HepG2 (cell line): ENCODE data around the gene AGXT. TPM values are rescaled to one million over a fixed set of nuclear protein-coding genes. Genes with fewer than 3 reads are reported as not detected.

ENCODE experiments used
- ATAC-seq: fragments of 200-7000 bp; cut with Tn5 transposase; 3 replicates; pipeline ENCODE4 v1.9.1; 2020; ENCODE audit warnings: mild to moderate bottlenecking, moderate library complexity
- BruUV-seq: library from RNA; stranded (reverse); fragments of 400-500 nt; replicated peaks from 2 replicates; lab custom pipeline; 2021; lab: Mats Ljungman, UMichigan
- CTCF ChIA-PET: fragments of 300-600 bp; formaldehyde crosslinking; extraction: SDS; loops from one replicate; lab custom pipeline; 2021; ENCODE audit warnings: low total read pairs, inconsistent platforms, low intra/inter-chr PET ratio; lab: Yijun Ruan, JAX
- POLR2A ChIA-PET: fragments of 350-600 bp; sonication (Branson Sonifier 250); formaldehyde crosslinking; loops from one replicate; lab custom pipeline; 2020; ENCODE audit warnings: antibody characterized with exemption, inconsistent platforms; lab: Yijun Ruan, JAX
- DNase-seq: peaks from one replicate; pipeline ENCODE4 v3.0.0-alpha.2; 2015; ENCODE audit warnings: low spot score
- FAIRE-seq: peaks from 3 replicates; lab custom pipeline; 2011; peaks lifted over from hg19 to GRCh38; lab: Jason Lieb, UNC
- H2AFZ ChIP-seq: one replicate; pipeline ENCODE4 v1.6.1; 2011; ENCODE audit warnings: low read length, inconsistent platforms
- H3K27ac ChIP-seq: fragments of 300-600 bp; 3 replicates; pipeline ENCODE4 v1.8.0; 2011; ENCODE audit warnings: mixed run types, mild to moderate bottlenecking, mixed read lengths, low read length, inconsistent platforms; ENCODE audit not compliant: insufficient read depth; ENCODE audit errors: extremely low read length
- H3K27me3 ChIP-seq, 2 experiments: fragments of 200-600 bp in 1 of 2; 2 replicates in 1 of 2; 3 replicates in 1 of 2; pipeline versions ENCODE4 v1.6.0 to v1.8.0; 2011; ENCODE audit warnings: low read length in 2 of 2, mild to moderate bottlenecking in 2 of 2, moderate library complexity in 2 of 2, inconsistent platforms in 1 of 2; ENCODE audit not compliant: insufficient read depth in 2 of 2, control insufficient read depth in 1 of 2
- H3K36me3 ChIP-seq, 2 experiments: fragments of 200-600 bp in 1 of 2; replicated peaks in 1 of 2; 2 replicates in 1 of 2; 3 replicates in 1 of 2; pipeline versions ENCODE4 v1.5.1 to v1.8.0; 2011; ENCODE audit warnings: low read length in 2 of 2, inconsistent platforms in 1 of 2; ENCODE audit not compliant: insufficient read depth in 2 of 2, control insufficient read depth in 1 of 2
- H3K4me1 ChIP-seq: 2 replicates; pipeline ENCODE4 v1.5.1; 2012; ENCODE audit warnings: low read length, inconsistent platforms; ENCODE audit not compliant: insufficient read depth
- H3K4me2 ChIP-seq: 2 replicates; pipeline ENCODE4 v1.6.0; 2011; ENCODE audit warnings: low read depth, low read length, inconsistent platforms
- H3K4me3 ChIP-seq, 3 experiments: fragments of 200-600 bp in 1 of 3; sonication (generic), shearing (Covaris generic) in 1 of 3; replicated peaks in 1 of 3; 2 replicates each; pipeline ENCODE4 v1.5.1; 2011 to 2016; ENCODE audit warnings: low read length in 3 of 3, inconsistent platforms in 2 of 3, low read depth in 2 of 3, mild to moderate bottlenecking in 2 of 3, control low read depth in 1 of 3, mixed read lengths in 1 of 3; ENCODE audit not compliant: insufficient read depth in 1 of 3
- H3K79me2 ChIP-seq: one replicate; pipeline ENCODE4 v1.6.1; 2011; ENCODE audit warnings: low read length, inconsistent platforms; ENCODE audit not compliant: insufficient read depth
- H3K9ac ChIP-seq: 2 replicates; pipeline ENCODE4 v1.6.0; 2011; ENCODE audit warnings: mild to moderate bottlenecking, low read depth, low read length, inconsistent platforms; ENCODE audit not compliant: insufficient read depth
- H3K9me3 ChIP-seq: 2 replicates; pipeline ENCODE4 v1.5.1; 2012; ENCODE audit warnings: mild to moderate bottlenecking, low read length
- H4K20me1 ChIP-seq: 2 replicates; pipeline ENCODE4 v1.6.0; 2011; ENCODE audit warnings: inconsistent platforms, mild to moderate bottlenecking, low read length, moderate library complexity; ENCODE audit not compliant: insufficient read depth
- FOXK1 ChIP-seq: sonication (generic); formaldehyde crosslinking; IDR thresholded peaks from 2 replicates; pipeline ENCODE4 v1.4.0; 2020; ENCODE audit warnings: low read depth, missing genetic modification reagents, borderline replicate concordance
- HDAC1 ChIP-seq: sonication (generic); formaldehyde crosslinking; IDR thresholded peaks from 2 replicates; pipeline ENCODE4 v1.5.1; 2020; ENCODE audit warnings: mild to moderate bottlenecking, missing genetic modification reagents
- HNRNPL ChIP-seq: fragments of 200-400 bp; formaldehyde crosslinking; IDR thresholded peaks from 2 replicates; pipeline ENCODE4 v1.6.1; 2017; ENCODE audit warnings: mild to moderate bottlenecking, low read depth, low read length
- MAZ ChIP-seq, 2 experiments: sonication (generic) in 1 of 2; formaldehyde crosslinking in 1 of 2; IDR thresholded peaks; 2 replicates each; pipeline versions ENCODE4 v1.5.0 to v1.6.1; 2012 to 2020; ENCODE audit warnings: low read depth in 2 of 2, mild to moderate bottlenecking in 2 of 2, borderline replicate concordance in 1 of 2, improper control_type of control experiment in 1 of 2, low read length in 1 of 2, missing genetic modification reagents in 1 of 2, moderate library complexity in 1 of 2
- SNRNP70 ChIP-seq: fragments of 200-400 bp; formaldehyde crosslinking; IDR thresholded peaks from 2 replicates; pipeline ENCODE4 v1.6.1; 2017; ENCODE audit warnings: mild to moderate bottlenecking, low read depth, low read length, moderate library complexity
- TAF1 ChIP-seq: sonication (generic); formaldehyde crosslinking; IDR thresholded peaks from 2 replicates; pipeline ENCODE4 v1.4.0; 2020; ENCODE audit warnings: missing genetic modification reagents
- TCF12 ChIP-seq, 2 experiments: fragments of 450-650 bp in 1 of 2; sonication (generic) in 1 of 2; formaldehyde crosslinking in 1 of 2; IDR thresholded peaks; 2 replicates each; pipeline versions ENCODE4 v1.6.1 to v1.8.0; 2017 to 2022; ENCODE audit warnings: antibody characterized with exemption in 1 of 2, mild to moderate bottlenecking in 1 of 2, missing genetic modification reagents in 1 of 2, moderate library complexity in 1 of 2
- ZNF703 ChIP-seq: sonication (generic); formaldehyde crosslinking; IDR thresholded peaks from 2 replicates; pipeline ENCODE4 v1.5.1; 2020; ENCODE audit warnings: missing genetic modification reagents, mild to moderate bottlenecking, moderate library complexity, borderline replicate concordance
- ZNF850 ChIP-seq: sonication (generic); formaldehyde crosslinking; conservative IDR thresholded peaks from 2 replicates; pipeline ENCODE4 v1.9.0; 2021; ENCODE audit warnings: mild to moderate bottlenecking, missing genetic modification reagents
- WGBS: methylation state at CpG from one replicate; pipeline ENCODE4 v1.1.6; 2017; ENCODE audit warnings: low lambda C conversion rate; 5-methylcytosine and 5-hydroxymethylcytosine counted together
- in situ Hi-C: cut with HindIII; loops from 2 replicates; pipeline ENCODE4 v1.10.0; 2017; ENCODE audit warnings: low pct_unique_long_range_greater_than_20kb; ENCODE audit not compliant: extremely low pct_ligation_motif_present
- intact Hi-C: fragments of 100-400 bp; cut with micrococcal nuclease; formaldehyde crosslinking; loops from one replicate; pipeline ENCODE4 v1.10.0; 2022; ENCODE audit not compliant: unreplicated experiment
- polyA plus RNA-seq, 8 experiments: library from polyadenylated mRNA; depleted of rRNA in 3 of 8; stranded (reverse) in 7 of 8; unstranded in 1 of 8; fragments of >200 nt; fragmentation: Illumina TruSeq in 4 of 8; extraction: Trizol in 4 of 8; gene quantifications; 2 replicates each; pipeline versions ENCODE4 v1.2.1 to v1.2.3, GENCODE V29; 2011 to 2016; ENCODE audit warnings: low read depth in 4 of 8, missing spikeins in 1 of 8, mixed read lengths in 1 of 8; ENCODE audit not compliant: insufficient read depth in 1 of 8
- total RNA-seq, 5 experiments: library from RNA; depleted of rRNA; stranded (reverse); fragments of >200 nt; fragmentation: Illumina TruSeq; extraction: Trizol; gene quantifications; 2 replicates each; pipeline ENCODE4 v1.2.3, GENCODE V29; 2016; ENCODE audit warnings: low read depth in 1 of 5
- TF ChIP-seq, protein P1 (sequence below): sonication (generic); formaldehyde crosslinking; IDR thresholded peaks from 2 replicates; pipeline ENCODE4 v1.4.0; 2020; ENCODE audit warnings: mild to moderate bottlenecking, missing genetic modification reagents
- TF ChIP-seq, protein P2 (sequence below): sonication (generic); formaldehyde crosslinking; IDR thresholded peaks from 2 replicates; pipeline ENCODE4 v1.4.0; 2020; ENCODE audit warnings: missing genetic modification reagents
- TF ChIP-seq, protein P3 (sequence below): sonication (generic); formaldehyde crosslinking; IDR thresholded peaks from 2 replicates; pipeline ENCODE4 v1.5.0; 2020; ENCODE audit warnings: mild to moderate bottlenecking, missing genetic modification reagents, moderate library complexity
- TF ChIP-seq, protein P4 (sequence below): sonication (generic); formaldehyde crosslinking; IDR thresholded peaks from 2 replicates; pipeline ENCODE4 v1.4.0; 2020; ENCODE audit warnings: mild to moderate bottlenecking, missing genetic modification reagents
- TF ChIP-seq, protein P5 (sequence below): sonication (generic); formaldehyde crosslinking; IDR thresholded peaks from 2 replicates; pipeline ENCODE4 v1.4.0; 2020; ENCODE audit warnings: missing genetic modification reagents, mild to moderate bottlenecking, borderline replicate concordance

AGXT gene
- total and polyA plus RNA-seq, 2 of the 13 experiments (the other 11 are each of a cell fraction or from before 2014, with no cell fraction given): 41.9 to 96.1 TPM

DNA sequence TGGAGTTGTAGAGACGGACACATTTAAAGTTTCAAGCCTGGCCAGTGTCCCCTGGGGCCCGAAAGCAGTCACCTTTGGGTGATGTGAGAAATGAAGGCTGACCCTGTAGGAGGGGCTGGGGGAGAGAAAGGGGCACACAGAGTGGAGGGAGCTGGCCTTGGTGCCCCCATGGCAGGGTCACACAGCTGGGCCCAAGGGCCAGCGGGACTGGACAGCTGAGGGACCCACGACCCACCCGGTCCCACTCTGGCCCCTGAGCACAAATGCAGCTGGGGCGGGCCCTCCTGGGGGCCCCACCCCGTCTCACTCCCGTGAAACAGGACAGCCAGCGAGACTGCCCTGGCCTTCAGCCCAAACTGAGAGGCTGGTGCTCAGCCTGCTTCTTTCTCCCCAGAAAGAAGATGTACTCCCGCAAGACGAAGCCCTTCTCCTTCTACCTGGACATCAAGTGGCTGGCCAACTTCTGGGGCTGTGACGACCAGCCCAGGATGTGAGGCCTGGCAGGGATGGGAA, 6.1 kb downstream of the AGXT start (continued):
- TF ChIP-seq, protein P1, sequence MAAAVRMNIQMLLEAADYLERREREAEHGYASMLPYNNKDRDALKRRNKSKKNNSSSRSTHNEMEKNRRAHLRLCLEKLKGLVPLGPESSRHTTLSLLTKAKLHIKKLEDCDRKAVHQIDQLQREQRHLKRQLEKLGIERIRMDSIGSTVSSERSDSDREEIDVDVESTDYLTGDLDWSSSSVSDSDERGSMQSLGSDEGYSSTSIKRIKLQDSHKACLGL (CRISPR knock-in tag): peak; percentile 68
- TF ChIP-seq MAZ (IDR thresholded peaks at IDR 0.05; ENCODE audit: borderline replicate concordance, low read depth, low read length): 0 out of 2 replicates have a peak, but pooled peaks have one; percentile 14
- no peak for TF ChIP-seq MAZ (CRISPR knock-in tag; IDR thresholded peaks at IDR 0.05; ENCODE audit: low read depth)

DNA sequence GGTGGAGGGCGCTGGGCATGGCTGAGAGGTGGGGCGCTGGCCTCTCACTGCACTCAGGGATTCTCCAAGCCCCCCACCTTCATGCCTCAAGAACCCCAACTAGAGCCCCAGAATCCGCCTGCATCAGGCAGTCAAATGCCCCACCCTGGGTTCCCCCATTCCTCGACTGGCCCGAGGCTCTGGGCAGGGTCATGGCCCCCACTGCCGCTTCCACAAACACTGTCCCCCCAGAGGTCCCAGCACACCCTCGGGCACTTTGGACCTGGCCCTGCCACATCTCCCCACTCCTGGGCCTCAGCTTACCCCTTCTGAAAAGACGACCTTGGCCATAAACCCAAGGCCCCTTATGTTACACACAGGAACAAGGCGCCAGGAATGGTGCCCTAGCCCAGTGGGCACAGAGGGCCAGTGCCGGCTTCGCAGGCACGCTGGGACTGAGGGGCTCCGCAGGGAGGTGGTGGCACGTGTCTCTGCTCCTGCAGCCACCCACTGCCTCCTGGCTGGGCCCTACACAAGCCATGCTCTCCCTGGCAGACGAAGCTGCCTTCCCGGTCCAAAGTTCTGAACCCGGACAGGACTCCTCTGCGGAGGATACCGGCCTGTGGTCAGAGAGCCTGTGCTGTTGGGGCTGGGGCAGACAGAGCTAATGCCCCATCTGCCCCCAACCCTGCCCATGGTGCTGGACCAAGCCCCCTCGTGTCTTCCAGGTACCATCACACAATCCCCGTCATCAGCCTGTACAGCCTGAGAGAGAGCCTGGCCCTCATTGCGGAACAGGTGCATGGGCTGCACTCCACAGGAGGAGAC, 6.8 kb downstream of the AGXT start:
- no peaks in the 10 kb centered on the region; a peak in 1 of 5 replicates for H3K36me3 ChIP-seq
- ATAC-seq (peak; percentile 0; the same call in 1 of the 3 replicates), DNase-seq (no peak), FAIRE-seq (no peak)
- no peaks in the 10 kb centered on the region for H3K79me2 ChIP-seq
- peak overlapping the region; percentile 88 for H3K27ac ChIP-seq
- POLR2A ChIA-PET: interaction anchor here (0.7 to 7.1 kb wide), 13 partner anchors 7 to 811 kb away, joined by 3 to 83 read pairs (median 8); partner anchors contain the start of genes AGXT, DTYMK, MAB21L4 and PASK
- no peak overlapping the region for H2AFZ ChIP-seq
- intact Hi-C loops: no loop called here
- H3K9me3 ChIP-seq: no peaks in the 10 kb centered on the region
- no peaks in the 10 kb centered on the region for H3K27me3 ChIP-seq
- H4K20me1 ChIP-seq: no peaks in the 10 kb centered on the region
- CTCF ChIA-PET: no interaction called here
- no peak overlapping the region for H3K4me2 ChIP-seq
- no peak overlapping the region for H3K4me3 ChIP-seq
- BruUV-seq: no TSS peak
- in situ Hi-C loops: no loop called here
- H3K9ac ChIP-seq: peak overlapping the region; percentile 74
- WGBS: 94% methylated on average over 12 of the region's 22 CpGs
- peaks cover 74% of the 10 kb centered on the region for H3K4me1 ChIP-seq
- TF ChIP-seq, protein P2, sequence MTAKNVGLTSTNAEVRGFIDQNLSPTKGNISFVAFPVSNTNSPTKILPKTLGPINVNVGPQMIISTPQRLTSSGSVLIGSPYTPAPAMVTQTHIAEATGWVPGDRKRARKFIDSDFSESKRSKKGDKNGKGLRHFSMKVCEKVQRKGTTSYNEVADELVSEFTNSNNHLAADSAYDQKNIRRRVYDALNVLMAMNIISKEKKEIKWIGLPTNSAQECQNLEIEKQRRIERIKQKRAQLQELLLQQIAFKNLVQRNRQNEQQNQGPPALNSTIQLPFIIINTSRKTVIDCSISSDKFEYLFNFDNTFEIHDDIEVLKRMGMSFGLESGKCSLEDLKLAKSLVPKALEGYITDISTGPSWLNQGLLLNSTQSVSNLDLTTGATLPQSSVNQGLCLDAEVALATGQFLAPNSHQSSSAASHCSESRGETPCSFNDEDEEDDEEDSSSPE (CRISPR knock-in tag): 0 out of 2 replicates have a peak, but pooled peaks have one; percentile 28
- TF ChIP-seq, protein P3, sequence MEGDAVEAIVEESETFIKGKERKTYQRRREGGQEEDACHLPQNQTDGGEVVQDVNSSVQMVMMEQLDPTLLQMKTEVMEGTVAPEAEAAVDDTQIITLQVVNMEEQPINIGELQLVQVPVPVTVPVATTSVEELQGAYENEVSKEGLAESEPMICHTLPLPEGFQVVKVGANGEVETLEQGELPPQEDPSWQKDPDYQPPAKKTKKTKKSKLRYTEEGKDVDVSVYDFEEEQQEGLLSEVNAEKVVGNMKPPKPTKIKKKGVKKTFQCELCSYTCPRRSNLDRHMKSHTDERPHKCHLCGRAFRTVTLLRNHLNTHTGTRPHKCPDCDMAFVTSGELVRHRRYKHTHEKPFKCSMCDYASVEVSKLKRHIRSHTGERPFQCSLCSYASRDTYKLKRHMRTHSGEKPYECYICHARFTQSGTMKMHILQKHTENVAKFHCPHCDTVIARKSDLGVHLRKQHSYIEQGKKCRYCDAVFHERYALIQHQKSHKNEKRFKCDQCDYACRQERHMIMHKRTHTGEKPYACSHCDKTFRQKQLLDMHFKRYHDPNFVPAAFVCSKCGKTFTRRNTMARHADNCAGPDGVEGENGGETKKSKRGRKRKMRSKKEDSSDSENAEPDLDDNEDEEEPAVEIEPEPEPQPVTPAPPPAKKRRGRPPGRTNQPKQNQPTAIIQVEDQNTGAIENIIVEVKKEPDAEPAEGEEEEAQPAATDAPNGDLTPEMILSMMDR: peak; percentile 1; the same call in 1 of the 2 replicates
- TF ChIP-seq ZNF703 (CRISPR knock-in tag): no peak
- TF ChIP-seq, protein P4, sequence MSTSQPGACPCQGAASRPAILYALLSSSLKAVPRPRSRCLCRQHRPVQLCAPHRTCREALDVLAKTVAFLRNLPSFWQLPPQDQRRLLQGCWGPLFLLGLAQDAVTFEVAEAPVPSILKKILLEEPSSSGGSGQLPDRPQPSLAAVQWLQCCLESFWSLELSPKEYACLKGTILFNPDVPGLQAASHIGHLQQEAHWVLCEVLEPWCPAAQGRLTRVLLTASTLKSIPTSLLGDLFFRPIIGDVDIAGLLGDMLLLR (CRISPR knock-in tag): no peak
- TF ChIP-seq ZNF850 (CRISPR knock-in tag): peak; percentile 69; the same call in 1 of the 2 replicates
- TF ChIP-seq, protein P5, sequence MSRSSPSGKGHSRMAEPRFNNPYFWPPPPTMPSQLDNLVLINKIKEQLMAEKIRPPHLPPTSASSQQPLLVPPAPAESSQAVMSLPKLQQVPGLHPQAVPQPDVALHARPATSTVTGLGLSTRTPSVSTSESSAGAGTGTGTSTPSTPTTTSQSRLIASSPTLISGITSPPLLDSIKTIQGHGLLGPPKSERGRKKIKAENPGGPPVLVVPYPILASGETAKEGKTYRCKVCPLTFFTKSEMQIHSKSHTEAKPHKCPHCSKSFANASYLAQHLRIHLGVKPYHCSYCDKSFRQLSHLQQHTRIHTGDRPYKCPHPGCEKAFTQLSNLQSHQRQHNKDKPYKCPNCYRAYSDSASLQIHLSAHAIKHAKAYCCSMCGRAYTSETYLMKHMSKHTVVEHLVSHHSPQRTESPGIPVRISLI (CRISPR knock-in tag): no peak
- no peak; the same call in 1 of the 2 replicates for TF ChIP-seq HDAC1 (CRISPR knock-in tag)
- no peak for TF ChIP-seq TAF1
- TF ChIP-seq HNRNPL: peak; percentile 39; the same call in 1 of the 2 replicates
- TF ChIP-seq FOXK1 (CRISPR knock-in tag): no peak
- TF ChIP-seq TCF12 (IDR thresholded peaks at IDR 0.05): no peak
- TF ChIP-seq TCF12 (CRISPR knock-in tag; IDR thresholded peaks at IDR 0.05): no peak
- TF ChIP-seq SNRNP70: no peak
